Measurements from ENCODE around the gene MAPK10. TPM values are rescaled to one million over a fixed set of nuclear protein-coding genes. Genes with fewer than 3 reads are reported as not detected.

Gene MAPK10
- total RNA-seq, 6 experiments from 2014 or later, result 0.74 to 1.9 (median 1.6) TPM

- H3K27me3 ChIP-seq, result no peaks in the 10 kb centered on the region
- H3K4me3 ChIP-seq, result no peak overlapping the region
- no peak overlapping the region for H3K27ac ChIP-seq
- no peaks in the 10 kb centered on the region for H3K9me3 ChIP-seq
- TF ChIP-seq POLR2A (IDR thresholded peaks at IDR 0.05) (no peak), CTCF (IDR thresholded peaks at IDR 0.05) (no peak)
- intact Hi-C loops (cut with DNase I), result no loop called here
- 77% methylated on average over 3 of the region's 3 CpGs for WGBS (ENCODE audit: insufficient coverage, low coverage, low lambda C conversion rate, missing lambda C conversion rate)
- H3K4me1 ChIP-seq, result no peaks in the 10 kb centered on the region
- DNase-seq (no peak), ATAC-seq (no peak)
- H3K36me3 ChIP-seq, result no peaks in the 10 kb centered on the region
Observed at GRCh38 chr4:85952528-85952927, 407.3 kb downstream of the MAPK10 start.

- no peaks in the 10 kb centered on the region for H3K36me3 ChIP-seq
- TF ChIP-seq CTCF (IDR thresholded peaks at IDR 0.05) (no peak), POLR2A (IDR thresholded peaks at IDR 0.05) (no peak)
- H3K4me3 ChIP-seq, result no peak overlapping the region
- H3K27me3 ChIP-seq, result no peaks in the 10 kb centered on the region
- no peaks in the 10 kb centered on the region for H3K4me1 ChIP-seq
- no peak overlapping the region for H3K27ac ChIP-seq
- no peaks in the 10 kb centered on the region for H3K9me3 ChIP-seq
- DNase-seq (no peak), ATAC-seq (no peak)
- intact Hi-C loops (cut with DNase I), result no loop called here
- WGBS (ENCODE audit: insufficient coverage, low coverage, low lambda C conversion rate, missing lambda C conversion rate), result 100% methylated on average over 3 of the region's 3 CpGs
Observed at GRCh38 chr4:85951099-85951498, 408.8 kb downstream of the MAPK10 start.

- Histone ChIP-seq H3K27me3 (no peaks in the 10 kb centered on the region), H3K4me3 (no peak overlapping the region), H3K9me3 (no peaks in the 10 kb centered on the region), H3K27ac (no peak overlapping the region), H3K4me1 (no peaks in the 10 kb centered on the region), H3K36me3 (no peaks in the 10 kb centered on the region)
- no peak for ATAC-seq
- no peak for DNase-seq
- TF ChIP-seq POLR2A (IDR thresholded peaks at IDR 0.05) (no peak), CTCF (IDR thresholded peaks at IDR 0.05) (no peak)
- intact Hi-C loops (cut with DNase I), result no loop called here
Observed at GRCh38 chr4:85946821-85947220, 413.0 kb downstream of the MAPK10 start.

GRCh38 chr4:85942107-85942506 lies 417.7 kb downstream of the MAPK10 start:
- Histone ChIP-seq H3K27me3 (no peaks in the 10 kb centered on the region), H3K4me1 (peaks cover 0 to 31% (median 8%) of the 10 kb centered on the region in 4 donors), H3K36me3 (no peaks in the 10 kb centered on the region), H3K9me3 (no peaks in the 10 kb centered on the region), H3K27ac (no peak overlapping the region), H3K4me3 (no peak overlapping the region)
- intact Hi-C loops (cut with DNase I), result no loop called here
- no peak for DNase-seq
- TF ChIP-seq POLR2A (IDR thresholded peaks at IDR 0.05) (no peak), CTCF (IDR thresholded peaks at IDR 0.05) (no peak)
- 73% methylated on average over 5 of the region's 5 CpGs for WGBS (ENCODE audit: insufficient coverage, low coverage, low lambda C conversion rate, missing lambda C conversion rate)
- no peak for ATAC-seq

GRCh38 chr4:85940151-85940550 lies 419.7 kb downstream of the MAPK10 start:
- peak overlapping the region; percentile 30 to 69 (median 67) for H3K27ac ChIP-seq
- no peak for DNase-seq

More at GRCh38 chr4:85940151-85940550, 419.7 kb downstream of the MAPK10 start:
- peak; percentile 52 to 67 (median 54) for ATAC-seq
- H3K4me1 ChIP-seq, result peaks cover 0 to 35% (median 8%) of the 10 kb centered on the region in 4 donors
- no peak for TF ChIP-seq CTCF (IDR thresholded peaks at IDR 0.05)
- peak overlapping the region in 2 of 3 donors; percentile 33 to 36 for H3K4me3 ChIP-seq
- intact Hi-C loops (cut with DNase I), result no loop called here
- no peaks in the 10 kb centered on the region for H3K36me3 ChIP-seq
- no peaks in the 10 kb centered on the region for H3K27me3 ChIP-seq
- no peaks in the 10 kb centered on the region for H3K9me3 ChIP-seq
